Transverse colon (tissue), 4 donors: Measurements from ENCODE around the gene DCAF8. TPM values are rescaled to one million over a fixed set of nuclear protein-coding genes. Genes with fewer than 3 reads are reported as not detected.

Experiments used
- DNase-seq: peaks from one replicate; pipeline ENCODE4 v3.0.0-alpha.2; 2019
- H3K27ac ChIP-seq, 4 donors: fragments of 200-600 bp; sonication (generic); 2 replicates each; pipeline ENCODE4 v1.5.1; 2016 to 2018; ENCODE audit warnings: inconsistent platforms in 4 of 4
- H3K27me3 ChIP-seq: fragments of 200-600 bp; sonication (generic); 2 replicates; pipeline ENCODE4 v1.5.1; 2017; ENCODE audit warnings: inconsistent platforms
- H3K36me3 ChIP-seq, 4 donors: fragments of 200-600 bp; sonication (generic); 2 replicates each; pipeline ENCODE4 v1.5.1; 2017 to 2019; ENCODE audit warnings: inconsistent platforms in 4 of 4
- H3K4me1 ChIP-seq, 4 donors: fragments of 200-600 bp; sonication (generic); 2 replicates each; pipeline ENCODE4 v1.5.1; 2017 to 2020; ENCODE audit warnings: inconsistent platforms in 4 of 4
- H3K4me3 ChIP-seq, 4 donors: fragments of 200-600 bp; sonication (generic); 1 replicate in 1 of 4; 2 replicates in 3 of 4; pipeline versions ENCODE4 v1.5.1 to v1.6.1; 2017 to 2019; ENCODE audit warnings: inconsistent platforms in 4 of 4
- H3K9me3 ChIP-seq, 2 donors: fragments of 200-600 bp; sonication (generic); 2 replicates each; pipeline ENCODE4 v1.5.1; 2017 to 2019; ENCODE audit warnings: inconsistent platforms in 2 of 2
- CTCF ChIP-seq, 5 experiments: fragments of 200-600 bp in 3 of 5; fragments of 450-650 bp in 2 of 5; sonication (generic) in 3 of 5; IDR thresholded peaks; 1 replicate in 2 of 5; 2 replicates in 3 of 5; pipeline ENCODE4 v1.5.1; 2016 to 2017; ENCODE audit warnings: antibody characterized with exemption in 5 of 5, inconsistent platforms in 3 of 5, mild to moderate bottlenecking in 2 of 5, moderate library complexity in 1 of 5
- EP300 ChIP-seq: sonication (generic); formaldehyde crosslinking; IDR thresholded peaks from one replicate; pipeline ENCODE4 v1.6.1; 2017; ENCODE audit warnings: antibody characterized with exemption, low read depth
- POLR2A ChIP-seq: fragments of 450-650 bp; IDR thresholded peaks from one replicate; pipeline ENCODE4 v1.6.1; 2016; ENCODE audit warnings: antibody characterized with exemption, mild to moderate bottlenecking, moderate library complexity
- POLR2AphosphoS5 ChIP-seq, 3 donors: sonication (generic); formaldehyde crosslinking; IDR thresholded peaks; one replicate each; pipeline ENCODE4 v1.6.1; 2016; ENCODE audit warnings: antibody characterized with exemption in 3 of 3
- WGBS, 2 donors: methylation state at CpG; one replicate each; pipeline ENCODE4 v1.1.5; 2018; ENCODE audit warnings: low coverage in 1 of 2; 5-methylcytosine and 5-hydroxymethylcytosine counted together
- in situ Hi-C, 4 donors: fragments of 200-750 bp; cut with MboI; loops; one replicate each; pipeline versions ENCODE4 v1.15.0 to v1.15.1; 2017; ENCODE audit warnings: low sequenced_read_pairs in 3 of 4, low pct_ligation_motif_present in 1 of 4, low pct_unique_long_range_greater_than_20kb in 1 of 4
- intact Hi-C: fragments of 100-400 bp; cut with DNase I; formaldehyde crosslinking; loops from one replicate; pipeline ENCODE4 v1.15.1; 2023; ENCODE audit warnings: low total_unique reads
- total RNA-seq, 4 donors: library from RNA; depleted of rRNA; stranded (reverse); fragments of >200 nt; gene quantifications; one replicate each; pipeline ENCODE4 v1.1.0, GENCODE V29; 2016

Gene DCAF8
- total RNA-seq, 4 donors from 2014 or later = 128 to 279 (median 137) TPM

- H3K36me3 ChIP-seq = peaks cover 0 to 93% (median 44%) of the 10 kb centered on the region in 4 donors
- H3K9me3 ChIP-seq = no peaks in the 10 kb centered on the region
- intact Hi-C loops (no loop called here), in situ Hi-C loops (no loop called here)
- no peak overlapping the region for H3K27ac ChIP-seq
- no peak for DNase-seq
- TF ChIP-seq CTCF (IDR thresholded peaks at IDR 0.05) (no peak), POLR2AphosphoS5 (IDR thresholded peaks at IDR 0.05) (no peak), EP300 (no peak), POLR2A (no peak)
- no peaks in the 10 kb centered on the region for H3K27me3 ChIP-seq
- no peak overlapping the region for H3K4me3 ChIP-seq
- no peaks in the 10 kb centered on the region for H3K4me1 ChIP-seq
Measured at GRCh38 chr1:160228431-160228830, 33.9 kb downstream of the DCAF8 start.

- H3K36me3 ChIP-seq = peaks cover 0 to 97% (median 44%) of the 10 kb centered on the region in 4 donors
- TF ChIP-seq EP300 = no peak
- TF ChIP-seq CTCF (IDR thresholded peaks at IDR 0.05) = no peak
- no peak for TF ChIP-seq POLR2A
- no peak for TF ChIP-seq POLR2AphosphoS5 (IDR thresholded peaks at IDR 0.05)
- no peaks in the 10 kb centered on the region for H3K4me1 ChIP-seq
- no peak for DNase-seq
- WGBS, 2 donors = 94 to 100% methylated on average over 1 of the region's 1 CpG
- H3K9me3 ChIP-seq = no peaks in the 10 kb centered on the region
- in situ Hi-C loops (no loop called here), intact Hi-C loops (no loop called here)
- H3K27me3 ChIP-seq = no peaks in the 10 kb centered on the region
- H3K4me3 ChIP-seq = no peak overlapping the region
- no peak overlapping the region for H3K27ac ChIP-seq
Measured at GRCh38 chr1:160227561-160227960, 34.8 kb downstream of the DCAF8 start.

- intact Hi-C loops (no loop called here), in situ Hi-C loops (no loop called here)
- no peak for DNase-seq
- Histone ChIP-seq H3K27me3 (no peaks in the 10 kb centered on the region), H3K4me3 (no peak overlapping the region), H3K4me1 (no peaks in the 10 kb centered on the region), H3K27ac (no peak overlapping the region), H3K9me3 (no peaks in the 10 kb centered on the region), H3K36me3 (peaks cover 0 to 97% (median 44%) of the 10 kb centered on the region in 4 donors)
- WGBS, 2 donors = 72 to 76% methylated on average over 4 of the region's 4 CpGs
- TF ChIP-seq EP300 (no peak), POLR2A (no peak), CTCF (IDR thresholded peaks at IDR 0.05) (no peak), POLR2AphosphoS5 (IDR thresholded peaks at IDR 0.05) (no peak)
Measured at GRCh38 chr1:160227034-160227433, 35.3 kb downstream of the DCAF8 start.

GRCh38 chr1:160226623-160227022, 35.7 kb downstream of the DCAF8 start:
- Histone ChIP-seq H3K27ac (no peak overlapping the region), H3K27me3 (no peaks in the 10 kb centered on the region), H3K9me3 (no peaks in the 10 kb centered on the region), H3K4me1 (no peaks in the 10 kb centered on the region), H3K36me3 (peaks cover 0 to 97% (median 44%) of the 10 kb centered on the region in 4 donors), H3K4me3 (no peak overlapping the region)
- 83 to 100% methylated on average over 1 to 2 of the region's 2 CpGs for WGBS, 2 donors
- in situ Hi-C loops = no loop called here
- no peak for TF ChIP-seq EP300
- no peak for TF ChIP-seq POLR2A
- TF ChIP-seq CTCF (IDR thresholded peaks at IDR 0.05) = no peak
- no peak for TF ChIP-seq POLR2AphosphoS5 (IDR thresholded peaks at IDR 0.05)
- DNase-seq = no peak
- intact Hi-C loops = no loop called here
